HCT116 (cell line): ENCODE data around the gene APOBEC3B.

ENCODE experiments used
- CEBPB ChIP-seq: IDR thresholded peaks from 2 replicates; pipeline ENCODE4 v1.6.1; 2012; ENCODE audit warnings: low read depth
- CTCF ChIP-seq, 3 experiments: fragments of 200-600 bp in 1 of 3; sonication (generic) in 1 of 3; IDR thresholded peaks in 2 of 3; conservative IDR thresholded peaks in 1 of 3; 2 replicates each; pipeline ENCODE4 v1.5.1; 2012 to 2017; ENCODE audit warnings: low read depth in 2 of 3, low read length in 2 of 3, antibody characterized with exemption in 1 of 3, borderline replicate concordance in 1 of 3, control low read depth in 1 of 3, mild to moderate bottlenecking in 1 of 3, mixed read lengths in 1 of 3, mixed run types in 1 of 3, moderate library complexity in 1 of 3; ENCODE audit not compliant: insufficient read depth in 1 of 3
- ELF1 ChIP-seq: IDR thresholded peaks from 2 replicates; pipeline ENCODE4 v1.6.1; 2012; ENCODE audit warnings: low read depth, borderline replicate concordance
- EZH2 ChIP-seq: fragments of 200-600 bp; sonication (generic); IDR thresholded peaks from 2 replicates; pipeline ENCODE4 v1.6.1; 2017; ENCODE audit warnings: antibody characterized with exemption, mixed run types
- JUND ChIP-seq: IDR thresholded peaks from 2 replicates; pipeline ENCODE4 v1.6.1; 2012
- MAX ChIP-seq: IDR thresholded peaks from 2 replicates; pipeline ENCODE4 v1.6.1; 2012
- POLR2A ChIP-seq: IDR thresholded peaks from 2 replicates; pipeline ENCODE4 v1.7.0; 2011; ENCODE audit warnings: borderline replicate concordance; ENCODE audit not compliant: insufficient read depth, insufficient read length; ENCODE audit errors: extremely low read depth
- POLR2AphosphoS5 ChIP-seq: IDR thresholded peaks from 2 replicates; pipeline ENCODE4 v1.6.1; 2011; ENCODE audit warnings: mild to moderate bottlenecking, low read depth, low read length, moderate library complexity
- RAD21 ChIP-seq: IDR thresholded peaks from 2 replicates; pipeline ENCODE4 v1.6.1; 2012; ENCODE audit warnings: low read depth, mild to moderate bottlenecking
- REST ChIP-seq: IDR thresholded peaks from 2 replicates; pipeline ENCODE4 v1.6.1; 2012; ENCODE audit warnings: low read depth
- SP1 ChIP-seq: IDR thresholded peaks from 2 replicates; pipeline ENCODE4 v1.6.1; 2012; ENCODE audit warnings: low read depth
- SRF ChIP-seq: IDR thresholded peaks from 2 replicates; pipeline ENCODE4 v1.6.1; 2012; ENCODE audit warnings: low read depth
- ZBTB33 ChIP-seq: IDR thresholded peaks from 2 replicates; pipeline ENCODE4 v1.6.1; 2011; ENCODE audit warnings: mild to moderate bottlenecking, low read length, moderate library complexity; ENCODE audit not compliant: insufficient replicate concordance; ENCODE audit errors: extremely low read depth
- ZNF274 ChIP-seq: fragments of 200-500 bp; sonication (Bioruptor generic); IDR thresholded peaks from 2 replicates; pipeline ENCODE4 v1.6.1; 2014; ENCODE audit warnings: mild to moderate bottlenecking, low read depth, low read length, inconsistent platforms

- TF ChIP-seq CTCF (IDR thresholded peaks at IDR 0.05 in 2 of 3, conservative IDR thresholded peaks at IDR 0.05 in 1 of 3; ENCODE audit: borderline replicate concordance in 1 of 3, insufficient read depth in 1 of 3, low read depth in 2 of 3, low read length in 2 of 3) = no peak
- TF ChIP-seq ZNF274 = no peak
- TF ChIP-seq EZH2 = no peak
- TF ChIP-seq RAD21 = no peak
- TF ChIP-seq CEBPB = no peak
- TF ChIP-seq POLR2A = no peak
- no peak for TF ChIP-seq MAX
- no peak for TF ChIP-seq REST
- TF ChIP-seq SRF = no peak
- no peak for TF ChIP-seq POLR2AphosphoS5
- no peak for TF ChIP-seq ZBTB33
- no peak for TF ChIP-seq JUND
- no peak for TF ChIP-seq SP1
- TF ChIP-seq ELF1 = no peak
Observed at GRCh38 chr22:38955250-38955905, 26.8 kb upstream of the APOBEC3B start.
